HCT116 (cell line): Measurements from ENCODE around the gene ARFGAP3.

ENCODE experiments used
- EGR1 ChIP-seq: IDR thresholded peaks from 2 replicates; pipeline ENCODE4 v1.6.1; 2012; ENCODE audit warnings: low read depth
- FOSL1 ChIP-seq: IDR thresholded peaks from 2 replicates; pipeline ENCODE4 v1.6.1; 2012; ENCODE audit warnings: low read depth
- POLR2AphosphoS5 ChIP-seq: IDR thresholded peaks from 2 replicates; pipeline ENCODE4 v1.6.1; 2011; ENCODE audit warnings: mild to moderate bottlenecking, low read depth, low read length, moderate library complexity
- TCF7L2 ChIP-seq: IDR thresholded peaks from 2 replicates; pipeline ENCODE4 v1.7.0; 2011; ENCODE audit warnings: borderline replicate concordance, inconsistent platforms; ENCODE audit not compliant: insufficient read depth, insufficient read length; ENCODE audit errors: extremely low read depth
- YY1 ChIP-seq: IDR thresholded peaks from 2 replicates; pipeline ENCODE4 v1.6.1; 2011; ENCODE audit warnings: low read length, low read depth, moderate library complexity, mild to moderate bottlenecking; ENCODE audit not compliant: insufficient replicate concordance; ENCODE audit errors: extremely low read depth
- TF ChIP-seq, protein P1 (sequence below): IDR thresholded peaks from 2 replicates; pipeline ENCODE4 v1.6.1; 2012
- TF ChIP-seq, protein P2 (sequence below): IDR thresholded peaks from 2 replicates; pipeline ENCODE4 v1.6.1; 2012
- TF ChIP-seq, protein P3 (sequence below), 3 experiments: fragments of 200-600 bp in 1 of 3; sonication (generic) in 1 of 3; IDR thresholded peaks in 2 of 3; conservative IDR thresholded peaks in 1 of 3; 2 replicates each; pipeline ENCODE4 v1.5.1; 2012 to 2017; ENCODE audit warnings: low read depth in 2 of 3, low read length in 2 of 3, antibody characterized with exemption in 1 of 3, borderline replicate concordance in 1 of 3, control low read depth in 1 of 3, mild to moderate bottlenecking in 1 of 3, mixed read lengths in 1 of 3, mixed run types in 1 of 3, moderate library complexity in 1 of 3; ENCODE audit not compliant: insufficient read depth in 1 of 3

DNA sequence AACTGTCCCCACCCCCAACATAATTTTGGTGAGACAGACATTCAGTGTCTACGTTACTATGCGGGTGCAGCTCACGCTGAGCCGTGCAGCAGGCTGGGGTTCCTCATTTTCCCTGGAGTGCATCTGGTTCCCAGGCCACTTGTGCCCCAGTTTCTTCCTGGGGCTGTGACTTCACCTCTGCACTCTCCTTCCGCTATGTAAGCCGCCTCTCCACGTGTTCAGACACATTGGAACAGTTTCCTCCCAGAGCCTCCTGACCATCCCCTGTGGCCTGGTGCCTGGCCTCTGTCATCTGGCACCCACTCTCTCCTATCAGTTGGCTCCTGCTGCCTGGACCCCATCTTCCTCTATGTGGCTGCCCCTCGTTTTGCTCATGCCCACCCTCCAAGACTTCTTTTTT, 90.2 kb downstream of the ARFGAP3 start:
- TF ChIP-seq YY1 (no peak), EGR1 (no peak), POLR2AphosphoS5 (no peak), FOSL1 (no peak), TCF7L2 (no peak)
- TF ChIP-seq, protein P1, sequence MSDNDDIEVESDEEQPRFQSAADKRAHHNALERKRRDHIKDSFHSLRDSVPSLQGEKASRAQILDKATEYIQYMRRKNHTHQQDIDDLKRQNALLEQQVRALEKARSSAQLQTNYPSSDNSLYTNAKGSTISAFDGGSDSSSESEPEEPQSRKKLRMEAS = no peak
- TF ChIP-seq, protein P2, sequence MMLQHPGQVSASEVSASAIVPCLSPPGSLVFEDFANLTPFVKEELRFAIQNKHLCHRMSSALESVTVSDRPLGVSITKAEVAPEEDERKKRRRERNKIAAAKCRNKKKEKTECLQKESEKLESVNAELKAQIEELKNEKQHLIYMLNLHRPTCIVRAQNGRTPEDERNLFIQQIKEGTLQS = no peak
- TF ChIP-seq, protein P3, sequence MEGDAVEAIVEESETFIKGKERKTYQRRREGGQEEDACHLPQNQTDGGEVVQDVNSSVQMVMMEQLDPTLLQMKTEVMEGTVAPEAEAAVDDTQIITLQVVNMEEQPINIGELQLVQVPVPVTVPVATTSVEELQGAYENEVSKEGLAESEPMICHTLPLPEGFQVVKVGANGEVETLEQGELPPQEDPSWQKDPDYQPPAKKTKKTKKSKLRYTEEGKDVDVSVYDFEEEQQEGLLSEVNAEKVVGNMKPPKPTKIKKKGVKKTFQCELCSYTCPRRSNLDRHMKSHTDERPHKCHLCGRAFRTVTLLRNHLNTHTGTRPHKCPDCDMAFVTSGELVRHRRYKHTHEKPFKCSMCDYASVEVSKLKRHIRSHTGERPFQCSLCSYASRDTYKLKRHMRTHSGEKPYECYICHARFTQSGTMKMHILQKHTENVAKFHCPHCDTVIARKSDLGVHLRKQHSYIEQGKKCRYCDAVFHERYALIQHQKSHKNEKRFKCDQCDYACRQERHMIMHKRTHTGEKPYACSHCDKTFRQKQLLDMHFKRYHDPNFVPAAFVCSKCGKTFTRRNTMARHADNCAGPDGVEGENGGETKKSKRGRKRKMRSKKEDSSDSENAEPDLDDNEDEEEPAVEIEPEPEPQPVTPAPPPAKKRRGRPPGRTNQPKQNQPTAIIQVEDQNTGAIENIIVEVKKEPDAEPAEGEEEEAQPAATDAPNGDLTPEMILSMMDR (IDR thresholded peaks at IDR 0.05 in 2 of 3, conservative IDR thresholded peaks at IDR 0.05 in 1 of 3; ENCODE audit: borderline replicate concordance in 1 of 3, insufficient read depth in 1 of 3, low read depth in 2 of 3, low read length in 2 of 3) = no peak
